C4-2B (cell line): ENCODE data around the gene ARMC12.

ENCODE experiments used
- H3K27ac ChIP-seq: fragments of 450-650 bp; 2 replicates; pipeline ENCODE4 v1.5.1; 2017
- ZFX ChIP-seq: fragments of 450-650 bp; IDR thresholded peaks from 2 replicates; pipeline ENCODE4 v1.6.1; 2017
- TF ChIP-seq, protein P1 (sequence below): fragments of 450-650 bp; conservative IDR thresholded peaks from 2 replicates; pipeline ENCODE4 v1.5.1; 2017; ENCODE audit warnings: mild to moderate bottlenecking

Gene ARMC12

DNA sequence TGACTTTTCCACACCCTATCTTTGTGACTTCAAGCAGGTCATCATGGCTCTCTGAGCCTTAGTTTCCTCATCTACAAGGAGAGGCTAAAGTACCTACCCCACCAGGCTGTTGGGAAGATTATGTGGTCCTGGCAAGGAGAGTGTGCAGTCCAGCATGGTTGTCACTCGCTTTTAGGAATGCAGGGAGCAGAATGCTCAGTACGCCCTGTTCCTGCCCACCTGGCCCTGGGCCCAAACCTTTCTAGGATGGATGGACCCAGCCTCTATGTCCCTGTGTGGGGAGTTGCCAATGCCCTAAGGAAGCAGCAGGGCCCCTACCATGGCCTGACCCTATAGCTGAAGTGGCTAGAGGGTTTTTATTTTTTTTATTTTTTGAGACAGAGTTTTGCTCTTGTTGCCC lies 41.6 kb downstream of the ARMC12 start:
- H3K27ac ChIP-seq = peak overlapping the region; percentile 12
- TF ChIP-seq, protein P1, sequence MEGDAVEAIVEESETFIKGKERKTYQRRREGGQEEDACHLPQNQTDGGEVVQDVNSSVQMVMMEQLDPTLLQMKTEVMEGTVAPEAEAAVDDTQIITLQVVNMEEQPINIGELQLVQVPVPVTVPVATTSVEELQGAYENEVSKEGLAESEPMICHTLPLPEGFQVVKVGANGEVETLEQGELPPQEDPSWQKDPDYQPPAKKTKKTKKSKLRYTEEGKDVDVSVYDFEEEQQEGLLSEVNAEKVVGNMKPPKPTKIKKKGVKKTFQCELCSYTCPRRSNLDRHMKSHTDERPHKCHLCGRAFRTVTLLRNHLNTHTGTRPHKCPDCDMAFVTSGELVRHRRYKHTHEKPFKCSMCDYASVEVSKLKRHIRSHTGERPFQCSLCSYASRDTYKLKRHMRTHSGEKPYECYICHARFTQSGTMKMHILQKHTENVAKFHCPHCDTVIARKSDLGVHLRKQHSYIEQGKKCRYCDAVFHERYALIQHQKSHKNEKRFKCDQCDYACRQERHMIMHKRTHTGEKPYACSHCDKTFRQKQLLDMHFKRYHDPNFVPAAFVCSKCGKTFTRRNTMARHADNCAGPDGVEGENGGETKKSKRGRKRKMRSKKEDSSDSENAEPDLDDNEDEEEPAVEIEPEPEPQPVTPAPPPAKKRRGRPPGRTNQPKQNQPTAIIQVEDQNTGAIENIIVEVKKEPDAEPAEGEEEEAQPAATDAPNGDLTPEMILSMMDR = no peak

DNA sequence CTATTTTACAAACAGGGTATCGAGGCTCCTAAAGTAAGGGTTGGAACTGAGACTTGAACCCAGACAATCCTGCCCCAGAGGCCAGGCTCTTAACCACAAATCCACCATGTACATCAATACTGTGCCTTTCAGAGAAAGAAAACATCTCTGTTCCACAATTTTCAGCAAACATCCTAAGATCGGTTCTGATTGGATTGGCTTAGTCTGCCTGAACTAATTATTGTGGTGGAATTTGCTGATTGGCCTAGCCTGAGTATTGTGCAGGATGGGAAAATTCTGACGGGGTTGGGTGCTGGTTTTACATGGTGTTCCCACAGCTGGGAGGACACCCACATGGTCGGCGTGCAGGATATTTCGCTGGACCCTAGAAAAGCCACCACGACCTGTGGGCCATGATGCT lies 43.9 kb downstream of the ARMC12 start, which contains the start of gene CLPSL1:
TSS of gene CLPSL1 (plus strand) at position 301 of the 400 bp plus-strand sequence. CDS start at position 393, 92 bp downstream.
- peak within 1 kb of the TSS; percentile 75 for H3K27ac ChIP-seq
- TF ChIP-seq, protein P1 = no peak

DNA sequence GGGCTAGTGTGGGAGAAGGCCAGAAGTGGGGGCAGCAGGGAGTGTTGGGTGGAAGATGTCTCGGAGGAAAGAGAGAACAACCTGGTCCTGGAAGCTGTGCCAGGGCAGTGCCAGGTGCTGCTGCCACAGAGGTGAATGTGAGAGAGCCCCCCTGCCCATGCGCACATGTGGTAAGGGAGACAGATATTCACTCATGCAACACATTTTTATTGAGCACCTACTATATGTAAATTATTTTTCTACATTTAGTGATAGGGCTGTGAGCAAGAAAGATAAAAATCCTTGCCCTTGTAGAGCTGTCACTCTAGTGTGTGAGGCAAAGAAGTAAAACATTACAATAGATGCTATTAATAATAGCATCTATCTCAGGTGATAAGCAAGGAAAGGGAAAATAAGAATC lies 44.5 kb downstream of the ARMC12 start:
- H3K27ac ChIP-seq = peak overlapping the region; percentile 75
- TF ChIP-seq, protein P1 = no peak
- no peak for TF ChIP-seq ZFX

DNA sequence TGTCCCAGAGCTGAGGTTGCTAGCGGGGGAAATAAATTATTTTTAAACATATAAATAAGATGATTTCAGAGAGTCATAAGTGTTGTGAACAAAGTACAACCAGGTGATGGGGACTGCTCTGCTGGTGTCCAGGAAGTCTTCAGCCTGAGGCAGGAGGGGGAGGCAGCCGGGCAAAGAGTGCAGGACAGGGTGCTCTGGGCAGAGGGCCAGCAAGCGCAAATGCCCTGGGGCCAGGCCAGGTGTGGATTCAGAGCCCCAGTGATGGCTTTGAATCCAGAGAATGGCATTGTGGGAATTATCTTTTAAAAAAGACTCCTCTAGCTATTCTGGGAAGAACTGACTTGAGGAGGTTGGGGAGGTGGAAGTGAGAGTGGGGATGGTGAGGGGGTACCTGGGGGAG lies 45.6 kb downstream of the ARMC12 start:
- TF ChIP-seq, protein P1 = no peak
- no peak for TF ChIP-seq ZFX
- peak overlapping the region; percentile 75 for H3K27ac ChIP-seq

DNA sequence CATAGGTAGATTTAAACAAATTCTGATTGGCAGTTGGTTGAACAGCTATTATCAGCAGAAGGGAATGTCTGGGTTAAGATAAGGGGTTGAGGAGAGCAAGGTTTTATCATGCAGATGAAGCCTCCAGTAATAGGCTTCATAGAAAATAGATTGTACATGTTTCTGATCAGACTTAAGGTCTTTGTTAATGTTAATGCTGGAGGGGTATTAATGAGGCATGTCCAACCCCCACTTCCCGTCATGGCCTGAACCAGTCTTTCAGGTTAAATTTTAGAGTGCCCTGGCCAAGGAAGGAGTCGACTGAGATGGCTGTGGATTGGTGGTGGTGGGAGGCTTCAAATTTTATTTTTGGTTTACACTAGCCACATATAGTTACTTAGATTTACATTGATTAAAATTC lies 47.4 kb downstream of the ARMC12 start:
- TF ChIP-seq, protein P1 = no peak
- TF ChIP-seq ZFX = no peak
- H3K27ac ChIP-seq = no peak overlapping the region

DNA sequence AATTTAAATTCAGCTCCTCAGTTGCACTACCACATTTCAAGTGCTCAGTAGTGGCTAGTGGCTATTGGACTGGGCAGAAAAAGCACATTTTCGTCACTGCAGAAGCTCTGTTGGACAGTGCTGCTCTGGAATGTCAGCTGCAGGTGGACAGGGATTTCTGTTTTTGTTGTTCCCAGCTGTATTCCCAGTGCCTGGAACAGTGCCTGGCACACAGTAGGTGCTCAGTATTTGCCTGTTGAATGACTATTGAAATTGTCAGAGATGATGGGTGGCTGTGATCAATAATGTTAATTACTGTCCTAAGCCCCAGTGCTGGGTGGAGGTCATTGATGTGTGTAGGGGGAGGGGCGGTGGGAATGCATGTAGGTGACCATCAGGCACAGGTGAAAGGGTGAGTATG lies 49.4 kb downstream of the ARMC12 start:
- no peak overlapping the region for H3K27ac ChIP-seq
- TF ChIP-seq, protein P1 = no peak
- TF ChIP-seq ZFX = no peak

DNA sequence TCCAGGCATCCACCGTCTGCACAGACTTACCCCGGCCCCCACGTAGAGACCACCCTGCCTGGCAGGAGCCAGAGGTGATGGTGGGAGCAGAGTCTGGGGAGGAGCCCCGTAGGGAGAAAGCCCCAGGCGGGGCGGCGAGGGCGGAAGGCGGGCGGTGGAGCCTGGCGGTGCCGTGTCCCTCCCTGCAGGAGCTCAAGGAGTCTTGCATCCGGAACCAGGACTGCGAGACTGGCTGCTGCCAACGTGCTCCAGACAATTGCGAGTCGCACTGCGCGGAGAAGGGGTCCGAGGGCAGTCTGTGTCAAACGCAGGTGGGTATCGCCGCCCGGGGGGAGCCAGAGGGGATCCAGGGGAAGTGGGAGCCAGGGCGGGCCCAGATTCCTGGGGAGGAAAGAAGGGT lies 50.0 kb downstream of the ARMC12 start:
- TF ChIP-seq ZFX = no peak
- TF ChIP-seq, protein P1 = no peak
- H3K27ac ChIP-seq = no peak overlapping the region
